GM18951 (cell line): ENCODE measurements around the gene ASAP3.
"Not testable (repeated sequence)": the region's sequence is repeated elsewhere in the genome, so short reads cannot be mapped to it uniquely, and the experiment has no call there.

Source experiments
- POLR2A ChIP-seq: IDR thresholded peaks from 4 replicates; pipeline ENCODE4 v1.6.1; 2011; ENCODE audit warnings: mild to moderate bottlenecking; ENCODE audit not compliant: insufficient read length, insufficient read depth; ENCODE audit errors: extremely low read depth
- in situ Hi-C: fragments of 300-500 bp; cut with MboI; formaldehyde crosslinking; loops from one replicate; pipeline ENCODE4 v1.12.0; 2022; ENCODE audit warnings: low sequenced_read_pairs, mixed read lengths, inconsistent platforms; ENCODE audit not compliant: unreplicated experiment

ASAP3 gene

DNA sequence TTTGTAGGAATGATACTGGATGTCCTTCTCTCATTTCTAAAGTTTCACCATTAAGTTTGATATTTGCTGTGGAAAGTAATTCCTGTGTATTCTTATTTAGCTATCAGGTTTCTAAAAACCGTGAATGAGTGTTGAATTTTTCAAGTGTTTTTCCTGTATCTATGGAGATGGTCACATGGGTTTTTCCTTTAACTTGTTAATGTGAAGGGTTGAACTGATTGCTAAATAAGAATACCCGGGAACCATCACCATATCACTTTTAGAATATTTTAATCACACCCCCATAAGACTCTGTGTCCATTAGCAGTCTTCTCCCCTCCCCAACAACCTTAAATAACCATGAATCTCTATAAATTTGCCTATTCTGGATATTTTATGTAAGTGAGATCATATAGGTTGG is 16.5 kb upstream of the ASAP3 start:
- TF ChIP-seq POLR2A = no peak
- in situ Hi-C loops = no loop called here

DNA sequence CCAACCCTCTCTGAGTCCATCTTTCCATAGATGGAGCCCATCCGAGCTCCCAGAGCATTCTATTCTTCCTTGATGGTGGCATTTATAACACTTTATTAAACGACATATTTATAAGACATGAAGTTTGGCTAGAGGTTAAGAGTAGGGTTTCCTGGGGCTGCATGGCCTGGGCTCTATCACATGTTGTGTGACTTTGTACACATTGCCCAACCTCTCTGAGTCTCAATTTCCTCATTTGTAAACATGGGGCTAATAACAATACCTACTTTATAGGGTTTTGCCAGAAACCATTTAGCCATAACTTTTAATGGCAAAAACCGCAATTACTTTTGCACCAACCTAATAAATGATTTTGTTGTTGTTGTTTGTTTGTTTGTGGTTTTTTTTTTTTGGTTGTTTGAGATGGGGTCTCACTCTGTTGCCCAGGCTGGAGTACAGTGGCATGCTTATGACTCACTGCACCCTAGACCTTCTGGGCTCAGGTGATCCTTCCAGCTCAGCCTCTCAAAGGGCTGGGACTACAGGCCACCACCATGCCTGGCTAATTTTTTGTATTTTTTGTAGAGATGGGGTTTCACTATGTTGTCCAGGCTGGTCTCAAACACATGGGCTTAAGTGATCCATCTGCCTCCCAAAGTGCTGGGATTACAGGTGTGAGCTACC is 13.9 kb upstream of the ASAP3 start:
- in situ Hi-C loops = loop anchor here (5.0 kb wide), 1 partner anchor 39 kb away; no protein-coding TSS in a partner anchor
- no peak for TF ChIP-seq POLR2A

DNA sequence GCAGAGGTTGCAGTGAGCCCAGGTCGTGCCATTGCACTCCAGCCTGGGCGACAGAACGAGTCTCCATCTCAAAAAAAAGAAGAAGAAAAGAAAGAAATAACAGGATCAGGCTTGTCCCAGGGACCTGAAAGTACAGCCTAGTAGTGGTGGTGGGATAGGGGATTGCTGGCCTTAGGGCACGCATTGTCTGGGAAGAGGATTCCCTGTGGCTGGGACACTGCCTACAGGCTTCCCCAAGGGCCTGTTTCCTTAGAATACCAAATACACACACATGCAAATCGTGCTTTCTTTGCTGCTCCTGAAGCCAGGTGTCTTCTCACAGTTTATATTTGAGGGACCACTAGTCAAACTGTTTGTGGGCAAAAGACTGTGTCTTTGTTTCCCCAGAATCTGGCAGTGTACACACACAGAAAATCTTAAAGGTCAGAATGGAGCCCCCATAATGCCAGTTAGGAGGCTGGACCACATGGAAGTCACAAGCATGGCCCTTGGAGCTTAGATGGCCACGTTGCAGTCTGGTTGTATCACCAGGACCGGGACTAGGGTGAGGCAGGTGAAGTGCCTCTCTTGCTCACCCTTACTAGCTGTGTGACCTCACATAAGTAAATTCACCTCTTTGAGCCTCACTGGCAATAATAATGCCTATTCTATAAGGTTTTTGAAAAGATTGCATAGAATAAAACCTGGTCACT is 12.7 kb upstream of the ASAP3 start:
- no peak for TF ChIP-seq POLR2A
- in situ Hi-C loops = loop anchor here (5.0 kb wide), 1 partner anchor 41 kb away; no protein-coding TSS in a partner anchor

DNA sequence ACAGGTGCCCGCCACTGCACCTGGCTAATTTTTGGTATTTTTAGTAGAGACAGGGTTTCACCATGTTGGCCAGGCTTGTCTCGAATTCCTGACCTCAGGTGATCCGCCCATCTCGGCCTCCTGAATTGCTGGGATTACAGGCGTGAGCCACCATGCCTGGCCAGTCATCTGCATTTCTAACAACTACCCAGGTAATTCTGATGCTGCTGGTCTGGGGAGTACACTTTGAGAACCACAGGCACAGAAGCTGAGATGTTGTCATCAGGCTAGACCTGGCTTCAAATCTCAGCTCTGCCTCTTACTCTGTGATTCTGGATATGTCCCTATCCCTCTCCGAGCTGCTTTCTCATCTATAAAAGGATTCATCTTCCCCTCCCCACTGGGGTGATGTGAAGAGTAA is 10.9 kb upstream of the ASAP3 start:
- in situ Hi-C loops = loop anchor here (5.0 kb wide), 1 partner anchor 42 kb away; no protein-coding TSS in a partner anchor

DNA sequence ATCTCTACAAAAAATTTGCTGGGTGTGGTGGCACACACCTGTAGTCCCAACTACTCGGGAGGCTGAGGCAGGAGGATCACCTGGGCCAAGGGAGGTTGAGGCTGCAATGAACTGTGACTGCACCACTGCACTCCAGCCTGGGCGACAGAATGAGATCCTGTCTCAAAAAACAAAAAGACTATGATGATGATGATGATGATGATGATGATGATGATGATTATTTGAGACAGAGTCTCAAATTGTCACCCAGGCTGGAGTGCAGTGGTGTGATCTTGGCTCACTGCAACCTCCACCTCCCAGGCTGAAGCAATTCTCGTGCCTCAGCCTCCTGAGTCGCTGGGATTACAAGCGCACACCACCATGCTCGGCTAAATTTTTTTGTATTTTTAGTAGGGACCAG is 8.8 kb upstream of the ASAP3 start:
- in situ Hi-C loops = not testable (repeated sequence)

DNA sequence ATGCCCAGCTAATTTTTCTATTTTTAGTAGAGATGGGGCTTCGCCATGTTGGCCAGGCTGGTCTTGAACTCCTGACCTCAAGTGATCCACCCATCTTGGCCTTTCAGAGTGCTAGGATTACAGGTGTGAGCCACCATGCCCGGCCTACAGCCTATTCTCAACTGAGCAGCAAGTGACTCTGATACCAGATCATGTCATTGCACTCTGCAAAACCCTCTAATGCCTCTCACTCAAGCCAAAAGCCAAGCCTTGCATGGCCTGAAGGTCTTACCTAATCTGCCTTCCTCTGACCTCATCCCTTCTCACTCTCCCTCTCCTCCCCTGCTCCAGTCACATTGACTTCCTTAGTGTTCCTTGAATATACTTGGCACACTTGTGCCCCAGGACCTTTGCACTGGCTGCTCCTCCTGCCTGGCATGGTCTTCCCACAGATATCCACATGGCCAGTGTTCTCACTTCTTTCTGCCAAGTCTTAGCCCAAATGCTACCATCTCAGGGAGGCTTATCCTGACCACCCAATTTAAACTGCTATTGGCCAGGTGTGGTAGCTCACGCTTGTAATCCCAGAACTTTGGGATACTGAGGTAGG is 8.2 kb upstream of the ASAP3 start:
- in situ Hi-C loops = no loop called here
- TF ChIP-seq POLR2A = no peak

DNA sequence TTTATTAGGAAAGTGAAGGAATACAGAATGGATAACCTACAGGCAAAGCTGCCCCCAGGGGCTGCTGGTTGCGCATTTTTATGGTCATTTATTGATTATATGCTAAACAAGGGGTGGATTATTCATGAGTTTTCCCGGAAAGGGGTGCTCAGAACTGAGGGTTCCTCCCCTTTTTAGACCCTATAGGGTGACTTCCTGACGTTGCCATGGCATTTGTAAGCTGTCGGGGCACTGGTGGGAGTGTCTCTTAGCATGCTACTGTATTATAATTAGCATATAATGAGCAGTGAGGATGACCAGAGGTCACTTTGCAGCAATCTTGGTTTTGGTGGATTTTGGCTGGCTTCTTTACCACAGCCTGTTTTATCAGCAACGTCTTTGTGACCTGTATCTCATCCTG is 5.9 kb upstream of the ASAP3 start:
- in situ Hi-C loops = no loop called here
- no peak for TF ChIP-seq POLR2A

DNA sequence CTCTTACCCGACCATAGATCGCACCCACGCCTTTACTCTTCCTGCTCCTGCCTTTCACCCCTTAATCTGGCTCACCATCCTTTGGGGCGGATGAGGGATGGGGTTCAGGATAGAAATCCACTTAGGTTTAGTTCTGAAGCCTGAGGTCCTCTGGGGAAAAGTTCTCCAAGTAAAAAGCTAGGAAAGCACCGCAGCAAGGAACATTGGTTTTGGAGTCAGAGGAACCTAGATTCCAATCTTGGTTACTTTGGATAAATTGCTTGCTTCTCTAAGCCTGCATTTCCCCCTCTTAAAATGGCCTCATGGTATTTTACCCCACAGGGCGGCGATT is 988 bp upstream of the ASAP3 start:
- in situ Hi-C loops = no loop called here
- no peak for TF ChIP-seq POLR2A

DNA sequence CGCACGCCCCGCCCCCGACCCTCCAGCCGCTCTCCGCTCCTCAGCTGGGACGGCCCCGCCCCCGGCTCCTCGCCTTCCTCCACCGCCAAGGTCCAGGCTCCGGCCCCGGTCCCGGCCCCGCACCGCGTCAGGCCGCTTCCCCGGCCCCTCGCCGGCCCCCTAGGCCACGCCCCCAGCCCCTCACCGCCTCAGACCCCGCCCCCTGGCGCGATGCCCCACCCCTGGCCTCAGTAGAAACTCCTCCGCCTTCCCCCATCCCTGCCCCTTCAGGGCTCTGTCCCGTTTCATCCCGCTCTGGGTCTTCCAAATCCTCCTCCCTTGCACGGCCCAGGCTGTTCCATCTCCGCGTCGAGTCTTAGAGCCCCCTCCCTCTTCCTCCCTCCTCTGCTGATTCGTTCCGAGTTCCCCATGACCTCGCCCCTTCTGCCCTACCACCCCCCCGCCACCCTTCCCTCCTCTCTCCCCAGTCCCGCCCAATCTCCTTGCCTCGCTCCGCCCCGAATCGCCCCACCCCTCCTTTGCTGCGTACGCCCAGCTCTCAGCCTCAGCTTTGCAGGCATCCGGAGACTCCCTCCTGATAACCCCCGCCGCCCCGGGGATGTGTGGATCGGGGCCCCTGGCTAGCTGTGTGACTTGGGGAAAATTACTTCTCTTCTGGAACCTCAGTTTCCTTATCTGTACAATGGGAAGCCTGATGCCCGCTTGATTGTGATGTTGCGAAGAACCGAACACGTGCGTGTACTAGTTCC is 448 bp upstream of the ASAP3 start:
- in situ Hi-C loops = no loop called here
- no peak for TF ChIP-seq POLR2A

DNA sequence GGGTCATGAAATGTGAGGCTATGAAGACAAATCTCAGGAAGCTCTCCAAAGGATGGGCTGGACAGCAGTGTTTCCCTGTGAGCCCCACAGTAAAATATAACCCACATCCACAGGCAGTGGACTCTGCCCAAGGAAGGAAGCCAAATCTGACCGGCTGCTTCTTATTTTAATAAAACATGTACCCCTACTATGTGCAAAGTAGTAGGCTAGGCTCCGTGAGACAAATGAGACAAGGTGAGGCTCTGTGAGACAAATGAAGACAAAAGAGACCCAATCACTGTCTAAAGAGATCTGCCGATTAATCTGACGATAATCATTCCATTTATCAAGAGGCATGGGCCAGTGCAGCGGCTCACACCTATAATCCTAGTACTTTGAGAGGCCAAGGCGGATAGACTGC is 2.1 kb downstream of the ASAP3 start:
- in situ Hi-C loops = no loop called here
- no peak for TF ChIP-seq POLR2A

DNA sequence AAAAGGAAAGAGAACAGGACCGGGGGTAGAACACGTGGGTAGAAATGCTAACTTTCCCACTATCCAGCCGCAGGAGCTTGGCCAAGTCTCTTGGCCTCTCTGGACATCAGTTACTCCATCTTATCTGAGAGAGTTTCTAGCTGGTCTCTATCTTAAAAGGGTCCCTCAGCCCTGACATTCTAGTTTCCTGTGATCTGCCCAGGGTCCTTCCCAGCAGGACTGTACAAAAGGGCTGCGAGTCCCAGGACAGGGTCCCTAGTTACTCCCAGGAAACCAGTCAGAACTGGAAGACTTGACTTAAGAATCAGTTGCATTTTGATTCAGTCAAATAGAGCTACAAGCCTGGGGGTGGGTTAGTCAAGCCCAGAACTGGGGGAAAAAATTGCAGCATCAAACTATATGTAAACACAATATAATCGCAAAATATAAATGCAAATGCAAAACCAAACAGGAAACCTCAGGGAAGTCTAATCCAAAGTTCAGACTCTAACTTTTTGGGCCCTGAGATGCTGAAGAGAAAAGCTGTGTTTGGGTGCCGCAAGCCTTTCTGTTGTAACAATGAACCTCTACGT is 2.9 kb downstream of the ASAP3 start:
- no peak for TF ChIP-seq POLR2A
- in situ Hi-C loops = no loop called here

DNA sequence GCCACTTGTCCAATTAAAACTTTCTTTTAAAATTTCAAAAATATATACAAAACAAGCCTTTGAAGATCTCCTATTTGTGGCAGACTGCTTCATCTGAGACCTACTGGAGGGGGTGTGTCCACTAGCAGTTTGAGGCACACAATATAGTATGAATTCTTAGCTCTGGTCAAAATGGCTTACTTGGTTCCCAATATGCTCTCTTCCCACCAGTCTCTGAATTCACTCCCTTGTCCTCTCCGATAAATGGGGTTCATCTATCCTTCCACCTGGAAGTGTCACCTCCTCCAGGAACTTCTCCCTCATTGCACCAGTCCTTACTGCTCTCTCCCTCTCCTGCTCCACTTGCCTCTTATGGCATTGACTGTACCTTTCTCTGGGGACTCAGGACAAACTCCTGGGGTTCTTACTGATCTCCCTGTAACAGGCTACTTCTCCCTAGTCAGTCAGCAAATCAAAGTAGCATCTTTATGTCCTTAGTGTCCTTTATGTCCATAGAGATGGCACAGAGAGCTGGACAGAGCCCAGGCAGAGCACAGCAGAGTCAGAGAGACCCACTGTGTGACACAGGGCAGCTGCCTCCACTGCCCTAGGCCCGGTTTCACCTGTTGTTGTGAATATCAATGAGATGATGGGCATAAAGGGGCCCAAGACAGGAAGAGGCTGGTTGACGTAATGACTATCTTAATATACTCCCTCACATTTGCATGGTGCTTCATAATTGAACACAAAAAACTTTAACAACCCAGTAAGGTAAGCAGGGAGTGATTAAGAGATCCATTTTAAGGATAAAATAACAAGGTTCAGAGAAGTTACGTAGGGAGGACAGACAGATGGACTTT is 3.6 kb downstream of the ASAP3 start:
- in situ Hi-C loops = no loop called here
- no peak for TF ChIP-seq POLR2A

DNA sequence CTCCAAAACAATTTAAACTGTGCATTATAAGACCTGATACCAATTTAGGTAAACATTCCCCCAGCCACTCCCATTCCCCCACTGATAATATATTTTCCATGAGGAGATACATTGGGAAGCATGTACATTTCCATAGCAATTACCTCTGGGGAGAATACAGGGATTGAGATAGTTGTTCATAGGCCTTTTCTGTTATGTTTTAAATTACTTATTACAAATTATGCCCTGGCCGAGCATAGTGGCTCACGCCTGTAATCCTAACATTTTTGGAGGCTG is 4.4 kb downstream of the ASAP3 start:
- no peak for TF ChIP-seq POLR2A
- in situ Hi-C loops = no loop called here
